Liver (tissue), 9 donors: ENCODE results near the gene RPL38. TPM values are rescaled to one million over a fixed set of nuclear protein-coding genes. Genes with fewer than 3 reads are reported as not detected.

ENCODE experiments used
- DNase-seq: peaks from one replicate; pipeline ENCODE4 v3.0.0-alpha.2; 2017; ENCODE audit warnings: low spot score
- H3K27ac ChIP-seq, 2 donors: one replicate each; pipeline ENCODE4 v1.7.0; 2013; ENCODE audit warnings: inconsistent platforms in 2 of 2, low read length in 2 of 2, control low read depth in 1 of 2, low read depth in 1 of 2, mild to moderate bottlenecking in 1 of 2
- H3K27me3 ChIP-seq, 4 donors: one replicate each; pipeline versions ENCODE4 v1.6.1 to v1.7.0; 2013; ENCODE audit warnings: low read length in 3 of 4, inconsistent platforms in 1 of 4, mild to moderate bottlenecking in 1 of 4, moderate library complexity in 1 of 4; ENCODE audit not compliant: control insufficient read depth in 4 of 4, insufficient read depth in 4 of 4
- H3K36me3 ChIP-seq, 4 donors: one replicate each; pipeline versions ENCODE4 v1.6.1 to v1.7.0; 2013; ENCODE audit warnings: low read length in 3 of 4, mild to moderate bottlenecking in 3 of 4, low read depth in 1 of 4, moderate library complexity in 1 of 4; ENCODE audit not compliant: control insufficient read depth in 4 of 4, insufficient read depth in 3 of 4
- H3K4me1 ChIP-seq, 4 donors: one replicate each; pipeline versions ENCODE4 v1.6.1 to v1.7.0; 2013; ENCODE audit warnings: low read length in 3 of 4, mild to moderate bottlenecking in 3 of 4, moderate library complexity in 1 of 4; ENCODE audit not compliant: control insufficient read depth in 4 of 4, insufficient read depth in 4 of 4
- H3K4me3 ChIP-seq, 3 donors: one replicate each; pipeline versions ENCODE4 v1.6.1 to v1.7.0; 2013; ENCODE audit warnings: low read length in 3 of 3, control low read depth in 1 of 3, low read depth in 1 of 3, mild to moderate bottlenecking in 1 of 3
- H3K9ac ChIP-seq, 2 donors: one replicate each; pipeline ENCODE4 v1.7.0; 2013; ENCODE audit warnings: low read length in 2 of 2, mild to moderate bottlenecking in 2 of 2, moderate library complexity in 2 of 2, control low read depth in 1 of 2, low read depth in 1 of 2
- H3K9me3 ChIP-seq, 4 donors: one replicate each; pipeline versions ENCODE4 v1.6.1 to v1.7.0; 2013; ENCODE audit warnings: low read length in 3 of 4; ENCODE audit not compliant: control insufficient read depth in 4 of 4
- ATF3 ChIP-seq: IDR thresholded peaks from 2 replicates; pipeline ENCODE4 v1.6.1; 2016; ENCODE audit warnings: antibody characterized with exemption
- EGR1 ChIP-seq, 2 donors: IDR thresholded peaks; 2 replicates each; pipeline ENCODE4 v1.6.1; 2016 to 2018; ENCODE audit warnings: antibody characterized with exemption in 2 of 2, low read depth in 2 of 2
- FOXA1 ChIP-seq: IDR thresholded peaks from 2 replicates; pipeline ENCODE4 v1.6.1; 2016; ENCODE audit warnings: antibody characterized with exemption
- FOXA2 ChIP-seq: IDR thresholded peaks from 2 replicates; pipeline ENCODE4 v1.6.1; 2016; ENCODE audit warnings: antibody characterized with exemption
- HNF4A ChIP-seq, 2 donors: conservative IDR thresholded peaks; 2 replicates each; pipeline ENCODE4 v1.6.1; 2016; ENCODE audit warnings: antibody characterized with exemption in 2 of 2, mild to moderate bottlenecking in 2 of 2
- HNF4G ChIP-seq: IDR thresholded peaks from 2 replicates; pipeline ENCODE4 v1.6.1; 2016; ENCODE audit warnings: antibody characterized with exemption
- JUND ChIP-seq, 2 donors: IDR thresholded peaks; 2 replicates each; pipeline ENCODE4 v1.6.1; 2016; ENCODE audit warnings: antibody characterized with exemption in 2 of 2
- MAX ChIP-seq: IDR thresholded peaks from 2 replicates; pipeline ENCODE4 v1.6.1; 2016; ENCODE audit warnings: antibody characterized with exemption
- NR2F2 ChIP-seq: IDR thresholded peaks from 2 replicates; pipeline ENCODE4 v1.6.1; 2016; ENCODE audit warnings: antibody characterized with exemption
- RAD21 ChIP-seq, 2 donors: IDR thresholded peaks; 2 replicates each; pipeline ENCODE4 v1.6.1; 2016; ENCODE audit warnings: antibody characterized with exemption in 2 of 2, mild to moderate bottlenecking in 2 of 2
- RXRA ChIP-seq, 2 donors: IDR thresholded peaks; 2 replicates each; pipeline ENCODE4 v1.6.1; 2017 to 2018; ENCODE audit warnings: antibody characterized with exemption in 2 of 2, mild to moderate bottlenecking in 1 of 2
- SP1 ChIP-seq: IDR thresholded peaks from 2 replicates; pipeline ENCODE4 v1.6.1; 2018; ENCODE audit warnings: antibody characterized with exemption, mild to moderate bottlenecking
- TAF1 ChIP-seq: conservative IDR thresholded peaks from 2 replicates; pipeline ENCODE4 v1.6.1; 2016; ENCODE audit warnings: antibody characterized with exemption, mild to moderate bottlenecking
- YY1 ChIP-seq: IDR thresholded peaks from 2 replicates; pipeline ENCODE4 v1.6.1; 2016; ENCODE audit warnings: antibody characterized with exemption, mild to moderate bottlenecking
- WGBS: extraction: QIAGEN DNeasy Blood & Tissue Kit; methylation state at CpG from one replicate; pipeline ENCODE4 v1.1.7; 2013; 5-methylcytosine and 5-hydroxymethylcytosine counted together
- polyA plus RNA-seq, 2 donors: library from polyadenylated mRNA; stranded (reverse) in 1 of 2; unstranded in 1 of 2; fragments of 200-250 nt in 1 of 2; fragments of >200 nt in 1 of 2; fragmentation: Nextera tagmentation in 1 of 2; extraction: Ambion mirVana in 1 of 2; gene quantifications; one replicate each; pipeline versions ENCODE4 v1.2.1 to v1.2.3, GENCODE V29; 2013 to 2015
- total RNA-seq, 2 donors: library from RNA; depleted of rRNA; stranded (reverse); fragments of >200 nt; gene quantifications; one replicate each; pipeline ENCODE4 v1.2.3, GENCODE V29; 2014
- TF ChIP-seq, protein P1 (sequence below): IDR thresholded peaks from 2 replicates; pipeline ENCODE4 v1.6.1; 2016; ENCODE audit warnings: antibody characterized with exemption
- TF ChIP-seq, protein P2 (sequence below): fragments of 150-350 bp; IDR thresholded peaks from 2 replicates; pipeline ENCODE4 v1.5.1; 2017; ENCODE audit warnings: improper control_type of control experiment, low read depth, low read length; ENCODE audit not compliant: missing input control
- donor health status: healthy.
- donor health status: healthy.
- donor health status: healthy.
- donor health status: healthy.
- donor health status: healthy.

The RPL38 gene
- total and polyA plus RNA-seq, 4 donors, result 67.7 to 1,367 (median 455) TPM

- no peak for DNase-seq
- H3K4me3 ChIP-seq, result peak overlapping the region; percentile 62 to 76 (median 63)
- H3K27me3 ChIP-seq, result no peaks in the 10 kb centered on the region
- H3K4me1 ChIP-seq, result peaks cover 9 to 35% (median 24%) of the 10 kb centered on the region in 4 donors
- 6% methylated on average over 48 of the region's 48 CpGs for WGBS
- peaks cover 5 to 25% (median 18%) of the 10 kb centered on the region in 4 donors for H3K36me3 ChIP-seq
- H3K9me3 ChIP-seq, result no peaks in the 10 kb centered on the region
- TF ChIP-seq YY1 (no peak), EGR1 (IDR thresholded peaks at IDR 0.05; ENCODE audit: low read depth in 2 of 2) (no peak), NR2F2 (no peak), JUND (IDR thresholded peaks at IDR 0.05) (no peak), FOXA1 (no peak), RXRA (IDR thresholded peaks at IDR 0.05) (no peak), FOXA2 (no peak), TAF1 (no peak), MAX (no peak), HNF4A (conservative IDR thresholded peaks at IDR 0.05) (no peak), ATF3 (no peak), SP1 (no peak), HNF4G (no peak)
- TF ChIP-seq, protein P1, sequence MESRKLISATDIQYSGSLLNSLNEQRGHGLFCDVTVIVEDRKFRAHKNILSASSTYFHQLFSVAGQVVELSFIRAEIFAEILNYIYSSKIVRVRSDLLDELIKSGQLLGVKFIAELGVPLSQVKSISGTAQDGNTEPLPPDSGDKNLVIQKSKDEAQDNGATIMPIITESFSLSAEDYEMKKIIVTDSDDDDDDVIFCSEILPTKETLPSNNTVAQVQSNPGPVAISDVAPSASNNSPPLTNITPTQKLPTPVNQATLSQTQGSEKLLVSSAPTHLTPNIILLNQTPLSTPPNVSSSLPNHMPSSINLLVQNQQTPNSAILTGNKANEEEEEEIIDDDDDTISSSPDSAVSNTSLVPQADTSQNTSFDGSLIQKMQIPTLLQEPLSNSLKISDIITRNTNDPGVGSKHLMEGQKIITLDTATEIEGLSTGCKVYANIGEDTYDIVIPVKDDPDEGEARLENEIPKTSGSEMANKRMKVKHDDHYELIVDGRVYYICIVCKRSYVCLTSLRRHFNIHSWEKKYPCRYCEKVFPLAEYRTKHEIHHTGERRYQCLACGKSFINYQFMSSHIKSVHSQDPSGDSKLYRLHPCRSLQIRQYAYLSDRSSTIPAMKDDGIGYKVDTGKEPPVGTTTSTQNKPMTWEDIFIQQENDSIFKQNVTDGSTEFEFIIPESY, result no peak
- TF ChIP-seq, protein P2, sequence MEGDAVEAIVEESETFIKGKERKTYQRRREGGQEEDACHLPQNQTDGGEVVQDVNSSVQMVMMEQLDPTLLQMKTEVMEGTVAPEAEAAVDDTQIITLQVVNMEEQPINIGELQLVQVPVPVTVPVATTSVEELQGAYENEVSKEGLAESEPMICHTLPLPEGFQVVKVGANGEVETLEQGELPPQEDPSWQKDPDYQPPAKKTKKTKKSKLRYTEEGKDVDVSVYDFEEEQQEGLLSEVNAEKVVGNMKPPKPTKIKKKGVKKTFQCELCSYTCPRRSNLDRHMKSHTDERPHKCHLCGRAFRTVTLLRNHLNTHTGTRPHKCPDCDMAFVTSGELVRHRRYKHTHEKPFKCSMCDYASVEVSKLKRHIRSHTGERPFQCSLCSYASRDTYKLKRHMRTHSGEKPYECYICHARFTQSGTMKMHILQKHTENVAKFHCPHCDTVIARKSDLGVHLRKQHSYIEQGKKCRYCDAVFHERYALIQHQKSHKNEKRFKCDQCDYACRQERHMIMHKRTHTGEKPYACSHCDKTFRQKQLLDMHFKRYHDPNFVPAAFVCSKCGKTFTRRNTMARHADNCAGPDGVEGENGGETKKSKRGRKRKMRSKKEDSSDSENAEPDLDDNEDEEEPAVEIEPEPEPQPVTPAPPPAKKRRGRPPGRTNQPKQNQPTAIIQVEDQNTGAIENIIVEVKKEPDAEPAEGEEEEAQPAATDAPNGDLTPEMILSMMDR, result no peak
- peak overlapping the region; percentile 38 to 85 for H3K27ac ChIP-seq
- peak overlapping the region; percentile 69 to 74 for H3K9ac ChIP-seq
Measured at GRCh38 chr17:74212209-74212912, 8.9 kb downstream of the RPL38 start.

DNA sequence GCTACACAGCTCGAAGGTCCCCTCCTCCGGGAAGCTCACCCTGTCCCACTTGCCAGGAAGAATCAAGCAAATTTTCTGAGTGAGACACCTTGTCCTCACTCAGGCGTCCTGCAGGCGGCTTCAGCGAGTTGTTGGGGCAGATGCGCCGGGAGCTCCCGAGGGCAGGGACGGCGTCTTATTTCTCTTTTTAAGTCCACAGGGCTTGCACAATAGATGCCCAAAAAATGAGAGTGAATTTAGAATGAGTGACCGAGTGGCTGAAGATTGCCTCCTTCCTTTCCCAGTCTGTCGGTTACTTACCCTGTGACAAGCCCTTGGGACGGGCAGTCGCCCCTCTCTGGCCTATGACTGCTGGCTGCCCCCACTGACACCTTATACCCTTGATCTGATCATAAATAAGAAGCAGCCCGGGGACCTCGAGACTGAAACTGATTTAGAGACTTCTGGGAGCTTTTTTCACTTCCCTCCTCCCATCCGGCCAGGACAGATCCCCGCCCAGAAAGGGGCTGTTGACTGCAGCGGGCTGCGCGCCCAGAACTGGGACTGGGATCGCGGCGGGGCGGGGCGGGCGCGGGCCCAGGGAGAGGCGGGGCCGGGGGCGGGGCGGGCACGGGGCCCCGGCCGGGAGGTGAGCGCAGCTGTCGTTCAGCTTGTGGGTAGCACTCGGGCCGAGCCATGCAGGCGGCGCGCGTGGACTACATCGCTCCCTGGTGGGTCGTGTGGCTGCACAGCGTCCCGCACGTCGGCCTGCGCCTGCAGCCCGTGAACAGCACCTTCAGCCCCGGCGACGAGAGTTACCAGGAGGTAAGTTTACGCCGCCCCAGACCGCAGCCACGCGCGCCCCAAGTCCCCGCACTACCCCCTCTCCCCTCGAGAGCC, 9.7 kb downstream of the RPL38 start, which contains the start of gene TTYH2:
Gene TTYH2, plus strand, starts transcription at position 659 of the 879 bp plus-strand sequence. Its CDS starts 17 bp downstream, at position 676.
- Histone ChIP-seq H3K27ac (peak within 1 kb of the TSS; percentile 38 to 85), H3K4me3 (peak within 1 kb of the TSS; percentile 62 to 76 (median 63)), H3K36me3 (peaks cover 5 to 20% (median 14%) of the 10 kb centered on the region in 4 donors), H3K4me1 (peaks cover 9 to 33% (median 23%) of the 10 kb centered on the region in 4 donors), H3K9me3 (no peaks in the 10 kb centered on the region), H3K9ac (peak within 1 kb of the TSS; percentile 69 to 74), H3K27me3 (no peaks in the 10 kb centered on the region)
- 1% methylated on average over 62 of the region's 62 CpGs for WGBS
- DNase-seq, result peak; percentile 88
- peak in 1 of 2 donors; percentile 20 for TF ChIP-seq HNF4A (conservative IDR thresholded peaks at IDR 0.05)
- TF ChIP-seq, protein P1, result no peak
- TF ChIP-seq, protein P2, result no peak
- peak; percentile 69 for TF ChIP-seq SP1
- TF ChIP-seq NR2F2, result peak; percentile 14
- peak in 1 of 2 donors; percentile 27 for TF ChIP-seq RAD21 (IDR thresholded peaks at IDR 0.05)
- no peak for TF ChIP-seq ATF3
